HepG2 (cell line): ENCODE data around the gene CCBE1. TPM values are rescaled to one million over a fixed set of nuclear protein-coding genes. Genes with fewer than 3 reads are reported as not detected.

Experiments used
- HDAC2 ChIP-seq: sonication (generic); formaldehyde crosslinking; IDR thresholded peaks from 2 replicates; pipeline ENCODE4 v1.4.0; 2020; ENCODE audit warnings: missing genetic modification reagents
- MBNL3 ChIP-seq: fragments of 250-450 bp; sonication (Bioruptor Pico); conservative IDR thresholded peaks from 2 replicates; pipeline ENCODE4 v1.8.0; 2022; ENCODE audit warnings: mild to moderate bottlenecking, inconsistent platforms
- PCBP1 ChIP-seq: fragments of 200-400 bp; formaldehyde crosslinking; IDR thresholded peaks from 2 replicates; pipeline ENCODE4 v1.6.1; 2017; ENCODE audit warnings: mild to moderate bottlenecking, low read depth, low read length, borderline replicate concordance
- RARA ChIP-seq: IDR thresholded peaks from 2 replicates; pipeline ENCODE4 v1.6.1; 2016; ENCODE audit warnings: missing genetic modification reagents, missing compliant biosample characterization
- THYN1 ChIP-seq: sonication (generic); formaldehyde crosslinking; IDR thresholded peaks from 2 replicates; pipeline ENCODE4 v1.8.1; 2023; ENCODE audit warnings: low read depth, mild to moderate bottlenecking, moderate library complexity, missing genetic modification reagents, borderline replicate concordance
- ZFP1 ChIP-seq: IDR thresholded peaks from 2 replicates; pipeline ENCODE4 v1.6.1; 2016
- ZFP82 ChIP-seq: sonication (generic); formaldehyde crosslinking; IDR thresholded peaks from 2 replicates; pipeline ENCODE4 v1.5.1; 2020; ENCODE audit warnings: mild to moderate bottlenecking, missing genetic modification reagents, borderline replicate concordance
- ZNF232 ChIP-seq: sonication (generic); formaldehyde crosslinking; IDR thresholded peaks from 2 replicates; pipeline ENCODE4 v1.4.0; 2020; ENCODE audit warnings: missing genetic modification reagents, borderline replicate concordance
- ZNF235 ChIP-seq: sonication (generic); formaldehyde crosslinking; IDR thresholded peaks from 2 replicates; pipeline ENCODE4 v1.8.1; 2023; ENCODE audit warnings: mild to moderate bottlenecking, missing genetic modification reagents, borderline replicate concordance
- ZNF557 ChIP-seq: sonication (generic); formaldehyde crosslinking; IDR thresholded peaks from 2 replicates; pipeline ENCODE4 v1.4.0; 2020; ENCODE audit warnings: missing genetic modification reagents
- ZNF670 ChIP-seq: sonication (generic); formaldehyde crosslinking; IDR thresholded peaks from 2 replicates; pipeline ENCODE4 v1.8.0; 2022; ENCODE audit warnings: mild to moderate bottlenecking, missing genetic modification reagents, borderline replicate concordance
- ZNF790 ChIP-seq: sonication (generic); formaldehyde crosslinking; IDR thresholded peaks from 2 replicates; pipeline ENCODE4 v1.8.0; 2022; ENCODE audit warnings: missing genetic modification reagents, mild to moderate bottlenecking, borderline replicate concordance
- ZSCAN20 ChIP-seq: sonication (generic); formaldehyde crosslinking; IDR thresholded peaks from 2 replicates; pipeline ENCODE4 v1.4.0; 2020; ENCODE audit warnings: missing genetic modification reagents, mild to moderate bottlenecking, borderline replicate concordance
- polyA plus RNA-seq, 8 experiments: library from polyadenylated mRNA; depleted of rRNA in 3 of 8; stranded (reverse) in 7 of 8; unstranded in 1 of 8; fragments of >200 nt; fragmentation: Illumina TruSeq in 4 of 8; extraction: Trizol in 4 of 8; gene quantifications; 2 replicates each; pipeline versions ENCODE4 v1.2.1 to v1.2.3, GENCODE V29; 2011 to 2016; ENCODE audit warnings: low read depth in 4 of 8, missing spikeins in 1 of 8, mixed read lengths in 1 of 8; ENCODE audit not compliant: insufficient read depth in 1 of 8
- total RNA-seq, 5 experiments: library from RNA; depleted of rRNA; stranded (reverse); fragments of >200 nt; fragmentation: Illumina TruSeq; extraction: Trizol; gene quantifications; 2 replicates each; pipeline ENCODE4 v1.2.3, GENCODE V29; 2016; ENCODE audit warnings: low read depth in 1 of 5
- TF ChIP-seq, protein P1 (sequence below): sonication (generic); formaldehyde crosslinking; IDR thresholded peaks from 2 replicates; pipeline ENCODE4 v1.9.0; 2021; ENCODE audit warnings: mild to moderate bottlenecking, missing genetic modification reagents
- TF ChIP-seq, protein P2 (sequence below): sonication (generic); formaldehyde crosslinking; IDR thresholded peaks from 2 replicates; pipeline ENCODE4 v1.4.0; 2020; ENCODE audit warnings: missing genetic modification reagents, mild to moderate bottlenecking, borderline replicate concordance
- TF ChIP-seq, protein P3 (sequence below): sonication (generic); formaldehyde crosslinking; IDR thresholded peaks from 2 replicates; pipeline ENCODE4 v1.5.0; 2020; ENCODE audit warnings: missing genetic modification reagents
- TF ChIP-seq, protein P4 (sequence below): sonication (generic); formaldehyde crosslinking; IDR thresholded peaks from 2 replicates; pipeline ENCODE4 v1.8.1; 2023; ENCODE audit warnings: missing genetic modification reagents, inconsistent platforms, borderline replicate concordance

The CCBE1 gene
- total and polyA plus RNA-seq, 2 of the 13 experiments (the other 11 are each of a cell fraction or from before 2014, with no cell fraction given) = not detected

DNA sequence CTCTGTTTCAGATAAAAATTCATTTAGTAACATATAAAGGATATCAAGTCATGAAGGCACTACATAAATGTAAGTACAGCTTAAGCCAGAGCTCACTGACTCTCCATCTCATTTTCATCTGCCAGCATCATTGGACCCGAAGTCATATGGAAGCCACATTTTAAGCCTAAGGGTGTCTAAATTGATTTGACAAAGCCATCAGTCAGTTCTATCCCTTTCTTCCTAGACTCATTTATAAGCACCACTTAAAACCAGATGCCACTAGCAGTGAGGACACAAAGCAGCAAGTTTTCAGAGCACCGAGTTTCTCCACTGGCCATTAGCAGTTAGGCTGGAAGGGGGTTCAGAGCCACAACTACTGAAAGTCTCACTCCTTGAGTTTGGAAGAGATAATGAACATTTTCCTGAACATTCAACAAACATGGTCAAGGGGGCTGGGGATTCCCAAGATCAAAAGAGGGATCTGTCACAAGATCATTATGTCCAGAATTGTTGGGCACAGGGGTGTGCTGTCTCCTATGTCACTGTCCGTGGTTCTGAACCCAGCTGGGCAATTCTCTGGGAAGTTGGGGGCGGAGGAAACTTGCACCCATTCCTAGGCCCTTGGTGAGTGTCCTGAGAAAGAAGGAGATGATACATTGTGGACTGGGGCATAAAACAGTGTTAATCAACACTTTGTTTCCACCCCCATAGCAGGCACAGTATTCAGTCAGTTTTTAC is 179.6 kb downstream of the CCBE1 start (continued):
- TF ChIP-seq, protein P1, sequence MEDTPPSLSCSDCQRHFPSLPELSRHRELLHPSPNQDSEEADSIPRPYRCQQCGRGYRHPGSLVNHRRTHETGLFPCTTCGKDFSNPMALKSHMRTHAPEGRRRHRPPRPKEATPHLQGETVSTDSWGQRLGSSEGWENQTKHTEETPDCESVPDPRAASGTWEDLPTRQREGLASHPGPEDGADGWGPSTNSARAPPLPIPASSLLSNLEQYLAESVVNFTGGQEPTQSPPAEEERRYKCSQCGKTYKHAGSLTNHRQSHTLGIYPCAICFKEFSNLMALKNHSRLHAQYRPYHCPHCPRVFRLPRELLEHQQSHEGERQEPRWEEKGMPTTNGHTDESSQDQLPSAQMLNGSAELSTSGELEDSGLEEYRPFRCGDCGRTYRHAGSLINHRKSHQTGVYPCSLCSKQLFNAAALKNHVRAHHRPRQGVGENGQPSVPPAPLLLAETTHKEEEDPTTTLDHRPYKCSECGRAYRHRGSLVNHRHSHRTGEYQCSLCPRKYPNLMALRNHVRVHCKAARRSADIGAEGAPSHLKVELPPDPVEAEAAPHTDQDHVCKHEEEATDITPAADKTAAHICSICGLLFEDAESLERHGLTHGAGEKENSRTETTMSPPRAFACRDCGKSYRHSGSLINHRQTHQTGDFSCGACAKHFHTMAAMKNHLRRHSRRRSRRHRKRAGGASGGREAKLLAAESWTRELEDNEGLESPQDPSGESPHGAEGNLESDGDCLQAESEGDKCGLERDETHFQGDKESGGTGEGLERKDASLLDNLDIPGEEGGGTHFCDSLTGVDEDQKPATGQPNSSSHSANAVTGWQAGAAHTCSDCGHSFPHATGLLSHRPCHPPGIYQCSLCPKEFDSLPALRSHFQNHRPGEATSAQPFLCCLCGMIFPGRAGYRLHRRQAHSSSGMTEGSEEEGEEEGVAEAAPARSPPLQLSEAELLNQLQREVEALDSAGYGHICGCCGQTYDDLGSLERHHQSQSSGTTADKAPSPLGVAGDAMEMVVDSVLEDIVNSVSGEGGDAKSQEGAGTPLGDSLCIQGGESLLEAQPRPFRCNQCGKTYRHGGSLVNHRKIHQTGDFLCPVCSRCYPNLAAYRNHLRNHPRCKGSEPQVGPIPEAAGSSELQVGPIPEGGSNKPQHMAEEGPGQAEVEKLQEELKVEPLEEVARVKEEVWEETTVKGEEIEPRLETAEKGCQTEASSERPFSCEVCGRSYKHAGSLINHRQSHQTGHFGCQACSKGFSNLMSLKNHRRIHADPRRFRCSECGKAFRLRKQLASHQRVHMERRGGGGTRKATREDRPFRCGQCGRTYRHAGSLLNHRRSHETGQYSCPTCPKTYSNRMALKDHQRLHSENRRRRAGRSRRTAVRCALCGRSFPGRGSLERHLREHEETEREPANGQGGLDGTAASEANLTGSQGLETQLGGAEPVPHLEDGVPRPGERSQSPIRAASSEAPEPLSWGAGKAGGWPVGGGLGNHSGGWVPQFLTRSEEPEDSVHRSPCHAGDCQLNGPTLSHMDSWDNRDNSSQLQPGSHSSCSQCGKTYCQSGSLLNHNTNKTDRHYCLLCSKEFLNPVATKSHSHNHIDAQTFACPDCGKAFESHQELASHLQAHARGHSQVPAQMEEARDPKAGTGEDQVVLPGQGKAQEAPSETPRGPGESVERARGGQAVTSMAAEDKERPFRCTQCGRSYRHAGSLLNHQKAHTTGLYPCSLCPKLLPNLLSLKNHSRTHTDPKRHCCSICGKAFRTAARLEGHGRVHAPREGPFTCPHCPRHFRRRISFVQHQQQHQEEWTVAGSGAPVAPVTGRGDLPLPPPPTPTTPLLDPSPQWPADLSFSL (CRISPR knock-in tag) = no peak
- TF ChIP-seq THYN1 (no peak), ZFP1 (CRISPR knock-in tag) (no peak), MBNL3 (CRISPR knock-in tag) (no peak), ZNF232 (CRISPR knock-in tag) (peak; percentile 40; the same call in 1 of the 2 replicates), HDAC2 (0 out of 2 replicates have a peak, but pooled peaks have one; percentile 38), ZNF790 (CRISPR knock-in tag) (no peak), ZNF670 (CRISPR knock-in tag) (no peak), PCBP1 (no peak), ZNF557 (CRISPR knock-in tag) (no peak), ZNF235 (CRISPR knock-in tag) (no peak), ZSCAN20 (CRISPR knock-in tag) (no peak), ZFP82 (CRISPR knock-in tag) (no peak), RARA (CRISPR knock-in tag) (0 out of 2 replicates have a peak, but pooled peaks have one; percentile 31)
- TF ChIP-seq, protein P2, sequence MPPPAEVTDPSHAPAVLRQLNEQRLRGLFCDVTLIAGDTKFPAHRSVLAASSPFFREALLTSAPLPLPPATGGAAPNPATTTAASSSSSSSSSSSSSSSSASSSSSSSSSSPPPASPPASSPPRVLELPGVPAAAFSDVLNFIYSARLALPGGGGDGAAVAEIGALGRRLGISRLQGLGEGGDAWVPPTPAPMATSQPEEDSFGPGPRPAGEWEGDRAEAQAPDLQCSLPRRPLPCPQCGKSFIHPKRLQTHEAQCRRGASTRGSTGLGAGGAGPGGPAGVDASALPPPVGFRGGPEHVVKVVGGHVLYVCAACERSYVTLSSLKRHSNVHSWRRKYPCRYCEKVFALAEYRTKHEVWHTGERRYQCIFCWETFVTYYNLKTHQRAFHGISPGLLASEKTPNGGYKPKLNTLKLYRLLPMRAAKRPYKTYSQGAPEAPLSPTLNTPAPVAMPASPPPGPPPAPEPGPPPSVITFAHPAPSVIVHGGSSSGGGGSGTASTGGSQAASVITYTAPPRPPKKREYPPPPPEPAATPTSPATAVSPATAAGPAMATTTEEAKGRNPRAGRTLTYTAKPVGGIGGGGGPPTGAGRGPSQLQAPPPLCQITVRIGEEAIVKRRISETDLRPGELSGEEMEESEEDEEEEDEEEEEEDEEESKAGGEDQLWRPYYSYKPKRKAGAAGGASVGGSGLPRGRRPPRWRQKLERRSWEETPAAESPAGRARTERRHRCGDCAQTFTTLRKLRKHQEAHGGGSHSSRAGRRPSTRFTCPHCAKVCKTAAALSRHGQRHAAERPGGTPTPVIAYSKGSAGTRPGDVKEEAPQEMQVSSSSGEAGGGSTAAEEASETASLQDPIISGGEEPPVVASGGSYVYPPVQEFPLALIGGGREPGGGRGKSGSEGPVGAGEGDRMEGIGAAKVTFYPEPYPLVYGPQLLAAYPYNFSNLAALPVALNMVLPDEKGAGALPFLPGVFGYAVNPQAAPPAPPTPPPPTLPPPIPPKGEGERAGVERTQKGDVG (CRISPR knock-in tag) = no peak
- TF ChIP-seq, protein P3, sequence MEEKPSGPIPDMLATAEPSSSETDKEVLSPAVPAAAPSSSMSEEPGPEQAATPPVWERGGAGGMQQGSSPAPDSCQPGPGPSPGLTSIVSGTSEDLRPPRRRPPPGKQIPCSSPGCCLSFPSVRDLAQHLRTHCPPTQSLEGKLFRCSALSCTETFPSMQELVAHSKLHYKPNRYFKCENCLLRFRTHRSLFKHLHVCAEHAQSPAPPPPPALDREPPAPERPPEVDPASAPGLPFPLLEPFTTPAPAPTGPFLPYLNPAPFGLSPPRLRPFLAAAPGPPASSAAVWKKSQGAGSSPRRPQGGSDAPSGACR (CRISPR knock-in tag) = no peak
- TF ChIP-seq, protein P4, sequence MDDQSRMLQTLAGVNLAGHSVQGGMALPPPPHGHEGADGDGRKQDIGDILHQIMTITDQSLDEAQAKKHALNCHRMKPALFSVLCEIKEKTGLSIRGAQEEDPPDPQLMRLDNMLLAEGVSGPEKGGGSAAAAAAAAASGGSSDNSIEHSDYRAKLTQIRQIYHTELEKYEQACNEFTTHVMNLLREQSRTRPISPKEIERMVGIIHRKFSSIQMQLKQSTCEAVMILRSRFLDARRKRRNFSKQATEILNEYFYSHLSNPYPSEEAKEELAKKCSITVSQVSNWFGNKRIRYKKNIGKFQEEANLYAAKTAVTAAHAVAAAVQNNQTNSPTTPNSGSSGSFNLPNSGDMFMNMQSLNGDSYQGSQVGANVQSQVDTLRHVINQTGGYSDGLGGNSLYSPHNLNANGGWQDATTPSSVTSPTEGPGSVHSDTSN = no peak
